DND-41 (cell line): ENCODE data around the gene SARS2.

Experiments used
- ATAC-seq: fragments of 200-7000 bp; cut with Tn5 transposase; 3 replicates; pipeline ENCODE4 v1.9.1; 2021; ENCODE audit warnings: low read depth; ENCODE audit not compliant: insufficient read depth
- DNase-seq: peaks from one replicate; pipeline ENCODE4 v3.0.0-alpha.2; 2020
- H2AFZ ChIP-seq: 2 replicates; pipeline ENCODE4 v1.6.0; 2012; ENCODE audit warnings: low read depth, low read length
- H3K27ac ChIP-seq: 2 replicates; pipeline ENCODE4 v1.5.1; 2012; ENCODE audit warnings: low read length, inconsistent platforms
- H3K27me3 ChIP-seq: fragments of 200-600 bp; sonication (generic); 2 replicates; pipeline ENCODE4 v1.6.0; 2012; ENCODE audit warnings: low read length, mild to moderate bottlenecking, inconsistent platforms; ENCODE audit not compliant: insufficient read depth, poor library complexity
- H3K36me3 ChIP-seq: 2 replicates; pipeline ENCODE4 v1.5.1; 2012; ENCODE audit warnings: low read length, inconsistent platforms; ENCODE audit not compliant: insufficient read depth
- H3K4me1 ChIP-seq: 2 replicates; pipeline ENCODE4 v1.5.1; 2012; ENCODE audit warnings: mild to moderate bottlenecking, low read length; ENCODE audit not compliant: insufficient read depth
- H3K4me2 ChIP-seq: 2 replicates; pipeline ENCODE4 v1.6.0; 2012; ENCODE audit warnings: mild to moderate bottlenecking, moderate library complexity, low read length, inconsistent platforms; ENCODE audit not compliant: insufficient read depth
- H3K4me3 ChIP-seq, 2 experiments: fragments of 200-600 bp in 1 of 2; shearing (Covaris generic) in 1 of 2; 2 replicates each; pipeline ENCODE4 v1.5.1; 2012 to 2016; ENCODE audit warnings: inconsistent platforms in 2 of 2, low read length in 2 of 2, mild to moderate bottlenecking in 2 of 2, low read depth in 1 of 2, moderate library complexity in 1 of 2
- H3K79me2 ChIP-seq: 2 replicates; pipeline ENCODE4 v1.6.0; 2012; ENCODE audit warnings: low read length, inconsistent platforms; ENCODE audit not compliant: insufficient read depth
- H3K9ac ChIP-seq: 2 replicates; pipeline ENCODE4 v1.6.0; 2012; ENCODE audit warnings: low read depth, mild to moderate bottlenecking, inconsistent platforms, low read length, moderate library complexity
- H3K9me3 ChIP-seq: 2 replicates; pipeline ENCODE4 v1.5.1; 2012; ENCODE audit warnings: low read length, moderate library complexity, mild to moderate bottlenecking, inconsistent platforms; ENCODE audit not compliant: insufficient read depth, severe bottlenecking
- H4K20me1 ChIP-seq: 2 replicates; pipeline ENCODE4 v1.6.0; 2012; ENCODE audit warnings: low read length; ENCODE audit not compliant: insufficient read depth
- CTCF ChIP-seq: IDR thresholded peaks from 2 replicates; pipeline ENCODE4 v1.5.1; 2012; ENCODE audit warnings: borderline replicate concordance, low read length, moderate library complexity, mild to moderate bottlenecking; ENCODE audit not compliant: poor library complexity, severe bottlenecking; ENCODE audit errors: extremely low read depth
- EZH2 ChIP-seq: IDR thresholded peaks from 3 replicates; pipeline ENCODE4 v1.6.1; 2012; ENCODE audit warnings: borderline replicate concordance, low read depth, mild to moderate bottlenecking, moderate library complexity, low read length, inconsistent platforms; ENCODE audit not compliant: severe bottlenecking

Gene SARS2

DNA sequence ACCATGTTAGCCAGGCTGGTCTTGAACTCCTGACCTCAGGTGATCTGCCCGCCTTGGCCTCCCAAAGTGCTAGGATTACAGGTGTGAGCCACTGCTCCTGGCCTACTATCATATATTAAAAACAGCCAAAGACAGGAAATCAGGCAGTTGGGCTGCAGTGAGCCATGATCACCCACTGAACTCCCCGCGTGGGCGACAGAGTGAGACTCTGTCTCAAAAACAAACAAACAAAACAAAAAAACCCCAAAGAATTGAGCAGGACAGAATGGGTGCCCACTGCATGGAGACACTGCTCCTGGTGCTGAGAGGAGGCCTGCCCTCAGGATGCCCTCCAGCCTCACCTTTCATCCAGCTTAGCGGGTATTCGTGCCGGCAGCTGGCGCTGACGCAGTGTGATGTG is 47.3 kb downstream of the SARS2 start:
- H3K79me2 ChIP-seq, result no peaks in the 10 kb centered on the region
- H3K4me1 ChIP-seq, result peaks cover 13% of the 10 kb centered on the region
- no peak overlapping the region for H3K4me3 ChIP-seq
- H3K9me3 ChIP-seq, result no peaks in the 10 kb centered on the region
- DNase-seq (no peak), ATAC-seq (no peak)
- H3K36me3 ChIP-seq, result peaks cover 28% of the 10 kb centered on the region
- H3K4me2 ChIP-seq, result no peak overlapping the region
- TF ChIP-seq CTCF (no peak), EZH2 (no peak)
- no peaks in the 10 kb centered on the region for H3K27me3 ChIP-seq
- H4K20me1 ChIP-seq, result no peaks in the 10 kb centered on the region
- H3K9ac ChIP-seq, result no peak overlapping the region
- no peak overlapping the region for H3K27ac ChIP-seq
- H2AFZ ChIP-seq, result no peak overlapping the region

DNA sequence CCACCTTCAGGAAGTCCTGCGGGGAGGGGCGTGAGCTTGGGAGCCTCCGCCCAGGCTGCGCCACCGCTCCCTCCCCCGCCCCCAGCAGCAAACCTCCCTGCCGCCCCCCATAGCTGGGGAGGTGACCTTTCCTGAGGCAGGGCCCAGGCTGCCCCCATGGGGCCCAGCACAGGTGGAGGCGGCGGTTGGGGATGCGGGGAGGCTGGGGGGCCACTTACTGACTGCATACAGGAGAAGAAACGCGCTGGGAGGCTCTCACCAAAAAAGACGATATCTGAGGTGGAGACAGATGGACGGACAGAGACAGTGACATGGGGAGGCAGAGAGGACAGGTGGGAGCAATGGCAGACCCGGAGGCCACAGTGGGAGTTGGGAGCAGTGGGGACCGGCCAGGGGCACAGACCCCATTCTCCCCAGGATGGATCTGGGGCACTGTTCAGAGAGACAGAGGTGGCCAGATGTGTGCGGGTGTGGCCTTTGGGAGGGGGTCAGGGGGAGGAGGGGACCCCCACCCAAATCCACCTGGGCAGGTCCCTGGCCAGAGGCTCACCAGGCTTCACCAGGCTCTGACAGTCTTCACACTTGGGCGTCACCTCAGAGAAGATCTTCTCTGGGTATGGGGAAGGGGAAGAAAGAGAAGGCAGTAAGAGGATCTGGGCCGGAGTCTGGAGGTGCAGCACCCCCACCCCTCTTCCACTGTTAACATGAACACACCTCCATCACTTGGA is 49.5 kb downstream of the SARS2 start:
- H3K9ac ChIP-seq, result no peak overlapping the region
- no peak overlapping the region for H3K4me2 ChIP-seq

DNA sequence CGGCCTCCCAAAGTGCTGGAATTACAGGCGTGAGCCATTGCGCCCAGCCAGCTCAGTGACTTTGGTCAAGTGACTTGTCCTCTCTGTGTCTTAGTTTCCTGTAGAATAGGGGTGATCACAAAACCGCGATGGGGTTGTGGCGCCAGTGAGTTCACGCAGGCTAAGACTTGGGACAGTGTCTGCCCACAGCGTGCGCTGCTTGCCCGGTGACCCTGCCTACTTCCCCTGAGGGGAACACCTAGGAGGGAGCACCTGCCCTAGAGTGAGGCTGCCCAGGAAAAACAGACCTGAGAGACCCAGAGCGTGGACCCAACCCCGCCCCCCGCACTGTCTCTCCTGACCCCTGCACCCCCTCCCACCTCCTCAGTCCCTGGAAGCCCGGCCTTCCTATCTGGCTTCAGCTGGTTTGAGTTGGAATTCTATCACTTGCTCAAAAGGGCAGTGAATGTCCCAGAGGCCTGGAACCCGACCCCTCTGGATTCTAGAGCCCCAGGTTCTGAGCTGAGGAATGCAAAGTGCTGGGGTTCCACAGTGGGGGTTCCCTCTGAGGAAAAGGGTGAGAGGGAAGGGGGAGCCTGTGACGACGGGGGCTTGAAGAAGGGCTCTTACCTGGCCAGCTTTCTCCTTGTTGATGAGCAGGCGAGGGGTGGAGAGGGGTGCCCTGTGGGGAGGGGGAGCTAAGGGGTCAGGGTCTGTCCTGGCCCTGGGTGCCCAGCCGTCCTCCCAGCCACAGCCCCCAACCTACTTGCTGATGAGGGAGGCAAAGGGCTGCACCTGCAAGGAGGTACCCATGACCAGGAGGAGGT is 50.3 kb downstream of the SARS2 start:
- no peaks in the 10 kb centered on the region for H3K79me2 ChIP-seq
- H3K4me3 ChIP-seq, result no peak overlapping the region
- H3K27ac ChIP-seq, result no peak overlapping the region
- no peaks in the 10 kb centered on the region for H3K27me3 ChIP-seq
- TF ChIP-seq CTCF, result no peak
- TF ChIP-seq EZH2, result no peak
- H2AFZ ChIP-seq, result no peak overlapping the region
- no peak overlapping the region for H3K9ac ChIP-seq
- no peak for DNase-seq
- peaks cover 21% of the 10 kb centered on the region for H3K36me3 ChIP-seq
- H3K4me2 ChIP-seq, result no peak overlapping the region
- no peaks in the 10 kb centered on the region for H3K9me3 ChIP-seq
- ATAC-seq, result no peak
- H4K20me1 ChIP-seq, result no peaks in the 10 kb centered on the region
- H3K4me1 ChIP-seq, result peaks cover 18% of the 10 kb centered on the region

More for the DNA sequence above, 49.5 kb downstream of the SARS2 start:
- no peaks in the 10 kb centered on the region for H3K9me3 ChIP-seq
- no peak overlapping the region for H2AFZ ChIP-seq
- H3K79me2 ChIP-seq, result no peaks in the 10 kb centered on the region
- H4K20me1 ChIP-seq, result no peaks in the 10 kb centered on the region
- TF ChIP-seq EZH2, result no peak
- TF ChIP-seq CTCF, result no peak
- H3K27ac ChIP-seq, result no peak overlapping the region
- ATAC-seq (no peak), DNase-seq (no peak)
- H3K4me3 ChIP-seq, result no peak overlapping the region
- peaks cover 21% of the 10 kb centered on the region for H3K36me3 ChIP-seq
- peaks cover 18% of the 10 kb centered on the region for H3K4me1 ChIP-seq
- H3K27me3 ChIP-seq, result no peaks in the 10 kb centered on the region
